GM23338 (cell line): ENCODE measurements around the gene SART1. TPM values are rescaled to one million over a fixed set of nuclear protein-coding genes. Genes with fewer than 3 reads are reported as not detected.

Source experiments
- ATAC-seq: fragments of 200-7000 bp; cut with Tn5 transposase; 3 replicates; pipeline ENCODE4 v1.9.1; 2020
- DNase-seq: peaks from one replicate; pipeline ENCODE4 v3.0.0-alpha.2; 2015; ENCODE audit warnings: low spot score
- H2AFZ ChIP-seq: fragments of 200-600 bp; sonication (generic); 2 replicates; pipeline ENCODE4 v1.8.0; 2016; ENCODE audit warnings: antibody characterized with exemption, mild to moderate bottlenecking, moderate library complexity
- H3F3A ChIP-seq: fragments of 200-600 bp; sonication (generic); replicated peaks from 2 replicates; pipeline ENCODE4 v1.8.0; 2017; ENCODE audit warnings: antibody characterized with exemption, mixed run types, low read depth
- H3K27ac ChIP-seq: fragments of 200-600 bp; sonication (generic); 2 replicates; pipeline ENCODE4 v1.6.1; 2016; ENCODE audit warnings: low read depth
- H3K27me3 ChIP-seq: fragments of 200-600 bp; sonication (generic); 2 replicates; pipeline ENCODE4 v1.8.0; 2016; ENCODE audit warnings: mild to moderate bottlenecking, mixed run types, moderate library complexity; ENCODE audit not compliant: insufficient read depth
- H3K36me3 ChIP-seq: fragments of 200-600 bp; sonication (generic); 2 replicates; pipeline ENCODE4 v1.8.0; 2016; ENCODE audit warnings: mild to moderate bottlenecking; ENCODE audit not compliant: insufficient read depth
- H3K4me1 ChIP-seq: fragments of 200-600 bp; sonication (generic); 2 replicates; pipeline ENCODE4 v1.8.0; 2016; ENCODE audit warnings: mild to moderate bottlenecking, moderate library complexity; ENCODE audit not compliant: insufficient read depth
- H3K4me2 ChIP-seq: fragments of 200-600 bp; sonication (generic); 2 replicates; pipeline ENCODE4 v1.7.1; 2017; ENCODE audit warnings: mixed run types
- H3K4me3 ChIP-seq: fragments of 200-600 bp; sonication (generic); 2 replicates; pipeline ENCODE4 v1.6.1; 2016; ENCODE audit warnings: mixed run types
- H3K79me2 ChIP-seq: fragments of 200-600 bp; sonication (generic); replicated peaks from 2 replicates; pipeline ENCODE4 v1.8.0; 2017; ENCODE audit warnings: mild to moderate bottlenecking; ENCODE audit not compliant: insufficient read depth
- H3K9me2 ChIP-seq: fragments of 200-600 bp; sonication (generic); 2 replicates; pipeline ENCODE4 v1.8.0; 2017; ENCODE audit not compliant: insufficient read depth
- H4K20me1 ChIP-seq: fragments of 200-600 bp; sonication (generic); replicated peaks from 2 replicates; pipeline ENCODE4 v1.8.0; 2017; ENCODE audit warnings: mild to moderate bottlenecking; ENCODE audit not compliant: insufficient read depth
- H3K27ac Mint-ChIP-seq: 2 replicates; pipeline ENCODE4 v1.8.0; 2020; ENCODE audit warnings: inconsistent platforms, mild to moderate bottlenecking, moderate library complexity, mixed read lengths
- H3K27me3 Mint-ChIP-seq: 3 replicates; pipeline ENCODE4 v1.8.0; 2022; ENCODE audit warnings: low read depth, mild to moderate bottlenecking, moderate library complexity, mixed read lengths, inconsistent platforms; ENCODE audit not compliant: insufficient read depth, poor library complexity
- H3K36me3 Mint-ChIP-seq: 3 replicates; pipeline ENCODE4 v1.8.0; 2021; ENCODE audit warnings: low read depth, mild to moderate bottlenecking, inconsistent platforms, moderate library complexity, mixed read lengths
- H3K4me1 Mint-ChIP-seq: 3 replicates; pipeline ENCODE4 v1.8.0; 2020; ENCODE audit warnings: mild to moderate bottlenecking, inconsistent platforms, mixed read lengths
- H3K4me3 Mint-ChIP-seq: 3 replicates; pipeline ENCODE4 v1.8.0; 2021; ENCODE audit warnings: moderate library complexity, mild to moderate bottlenecking, inconsistent platforms, mixed read lengths
- H3K9me3 Mint-ChIP-seq: 3 replicates; pipeline ENCODE4 v1.8.0; 2020; ENCODE audit warnings: moderate library complexity, mild to moderate bottlenecking, inconsistent platforms, mixed read lengths
- CREB1 ChIP-seq: fragments of 250-450 bp; sonication (Bioruptor Pico); IDR thresholded peaks from 2 replicates; pipeline ENCODE4 v1.5.0; 2020; ENCODE audit warnings: low read depth, mild to moderate bottlenecking, moderate library complexity
- EZH2 ChIP-seq: fragments of 200-600 bp; sonication (generic); IDR thresholded peaks from one replicate; pipeline ENCODE4 v1.8.0; 2017; ENCODE audit warnings: antibody characterized with exemption, mild to moderate bottlenecking, low read depth; ENCODE audit not compliant: unreplicated experiment
- EZH2phosphoT487 ChIP-seq: fragments of 200-600 bp; sonication (generic); IDR thresholded peaks from one replicate; pipeline ENCODE4 v1.8.1; 2018; ENCODE audit warnings: antibody characterized with exemption; ENCODE audit not compliant: unreplicated experiment
- JUNB ChIP-seq: IDR thresholded peaks from one replicate; pipeline ENCODE4 v1.6.1; 2016; ENCODE audit warnings: antibody characterized with exemption; ENCODE audit not compliant: unreplicated experiment
- NANOG ChIP-seq: IDR thresholded peaks from 2 replicates; pipeline ENCODE4 v1.6.1; 2016; ENCODE audit warnings: antibody characterized with exemption, borderline replicate concordance
- POLR2AphosphoS5 ChIP-seq: IDR thresholded peaks from 2 replicates; pipeline ENCODE4 v1.6.1; 2016; ENCODE audit warnings: antibody characterized with exemption, low read depth
- ZNF114 ChIP-seq: fragments of 250-450 bp; sonication (Bioruptor Pico); IDR thresholded peaks from 2 replicates; pipeline ENCODE4 v1.5.0; 2020; ENCODE audit warnings: mild to moderate bottlenecking, moderate library complexity
- ZNF331 ChIP-seq: fragments of 250-450 bp; sonication (Bioruptor Pico); IDR thresholded peaks from 2 replicates; pipeline ENCODE4 v1.5.0; 2020; ENCODE audit warnings: low read depth, mild to moderate bottlenecking, moderate library complexity
- ZNF462 ChIP-seq: fragments of 250-450 bp; sonication (Bioruptor Pico); IDR thresholded peaks from 2 replicates; pipeline ENCODE4 v1.5.0; 2020; ENCODE audit warnings: mild to moderate bottlenecking, moderate library complexity
- polyA plus RNA-seq: library from polyadenylated mRNA; unstranded; fragments of >200 nt; fragmentation: Nextera tagmentation; extraction: Ambion mirVana; gene quantifications from 2 replicates; pipeline ENCODE4 v1.2.1, GENCODE V29; 2016
- total RNA-seq: library from RNA; depleted of rRNA; stranded (reverse); fragments of >200 nt; shearing (Covaris generic); gene quantifications from 2 replicates; pipeline ENCODE4 v1.2.3, GENCODE V29; 2014
- TF ChIP-seq, protein P1 (sequence below), 2 experiments: fragments of 200-600 bp in 1 of 2; sonication (generic) in 1 of 2; conservative IDR thresholded peaks; 2 replicates each; pipeline versions ENCODE4 v1.5.1 to v1.6.1; 2016 to 2017; ENCODE audit warnings: antibody characterized with exemption in 2 of 2, low read depth in 2 of 2, mild to moderate bottlenecking in 2 of 2, moderate library complexity in 1 of 2
- TF ChIP-seq, protein P2 (sequence below): IDR thresholded peaks from 2 replicates; pipeline ENCODE4 v1.6.1; 2016; ENCODE audit warnings: antibody characterized with exemption

SART1 gene
- total and polyA plus RNA-seq, 2 experiments from 2014 or later, result 43.9 to 91.0 TPM

DNA sequence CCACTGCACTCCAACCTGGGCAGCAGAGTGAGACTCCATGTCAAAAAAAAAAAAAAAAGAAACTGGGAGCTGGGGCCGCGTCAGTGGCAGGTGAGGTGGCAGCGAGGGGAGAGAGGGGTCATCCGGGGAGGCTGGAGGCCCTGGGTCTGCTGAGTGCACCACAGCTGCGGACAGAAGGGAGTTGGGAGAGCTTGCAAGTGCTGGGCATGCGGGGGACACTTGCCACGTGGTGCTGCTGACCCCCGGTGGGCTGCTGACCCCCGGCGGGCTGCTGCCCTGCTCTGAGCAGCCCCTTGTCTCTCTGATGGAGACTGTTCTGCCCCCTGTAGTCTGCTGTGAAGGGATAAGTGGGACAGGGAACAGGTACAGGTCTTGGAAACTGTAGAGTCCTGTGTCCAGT lies 39.7 kb upstream of the SART1 start:
- Histone ChIP-seq H2AFZ (no peak overlapping the region), H3K36me3 (no peaks in the 10 kb centered on the region; the same call in 1 of the 2 replicates), H3K9me2 (no peaks in the 10 kb centered on the region), H4K20me1 (no peaks in the 10 kb centered on the region), H3F3A (0 out of 2 replicates have a peak, but pooled peaks cover 4% of the 10 kb centered on the region), H3K27me3 (no peaks in the 10 kb centered on the region), H3K4me3 (no peak overlapping the region), H3K79me2 (peaks cover 7% of the 10 kb centered on the region), H3K27ac (no peak overlapping the region), H3K4me2 (no peak overlapping the region), H3K4me1 (peaks cover 5% of the 10 kb centered on the region; the same call in 1 of the 2 replicates)
- peak overlapping the region; percentile 7; the same call in 1 of the 3 replicates for H3K4me3 Mint-ChIP-seq
- H3K9me3 Mint-ChIP-seq, result no peaks in the 10 kb centered on the region
- peaks cover 18% of the 10 kb centered on the region for H3K36me3 Mint-ChIP-seq
- H3K27me3 Mint-ChIP-seq, result peaks cover 12% of the 10 kb centered on the region
- TF ChIP-seq, protein P1, sequence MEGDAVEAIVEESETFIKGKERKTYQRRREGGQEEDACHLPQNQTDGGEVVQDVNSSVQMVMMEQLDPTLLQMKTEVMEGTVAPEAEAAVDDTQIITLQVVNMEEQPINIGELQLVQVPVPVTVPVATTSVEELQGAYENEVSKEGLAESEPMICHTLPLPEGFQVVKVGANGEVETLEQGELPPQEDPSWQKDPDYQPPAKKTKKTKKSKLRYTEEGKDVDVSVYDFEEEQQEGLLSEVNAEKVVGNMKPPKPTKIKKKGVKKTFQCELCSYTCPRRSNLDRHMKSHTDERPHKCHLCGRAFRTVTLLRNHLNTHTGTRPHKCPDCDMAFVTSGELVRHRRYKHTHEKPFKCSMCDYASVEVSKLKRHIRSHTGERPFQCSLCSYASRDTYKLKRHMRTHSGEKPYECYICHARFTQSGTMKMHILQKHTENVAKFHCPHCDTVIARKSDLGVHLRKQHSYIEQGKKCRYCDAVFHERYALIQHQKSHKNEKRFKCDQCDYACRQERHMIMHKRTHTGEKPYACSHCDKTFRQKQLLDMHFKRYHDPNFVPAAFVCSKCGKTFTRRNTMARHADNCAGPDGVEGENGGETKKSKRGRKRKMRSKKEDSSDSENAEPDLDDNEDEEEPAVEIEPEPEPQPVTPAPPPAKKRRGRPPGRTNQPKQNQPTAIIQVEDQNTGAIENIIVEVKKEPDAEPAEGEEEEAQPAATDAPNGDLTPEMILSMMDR (conservative IDR thresholded peaks at IDR 0.05; ENCODE audit: low read depth in 2 of 2), result no peak
- no peak for TF ChIP-seq POLR2AphosphoS5
- H3K4me1 Mint-ChIP-seq, result no peaks in the 10 kb centered on the region; the same call in 2 of the 3 replicates
- ATAC-seq, result no peak
- DNase-seq, result no peak
- H3K27ac Mint-ChIP-seq, result no peak overlapping the region

- H3K36me3 ChIP-seq, result no peaks in the 10 kb centered on the region; the same call in 1 of the 2 replicates
- H3K4me1 Mint-ChIP-seq, result peaks cover 4% of the 10 kb centered on the region; the same call in 2 of the 3 replicates
- H3K27me3 Mint-ChIP-seq, result peaks cover 7% of the 10 kb centered on the region
- H3K79me2 ChIP-seq, result peaks cover 7% of the 10 kb centered on the region
- peaks cover 8% of the 10 kb centered on the region; the same call in 1 of the 2 replicates for H3K4me1 ChIP-seq
- H3K27me3 ChIP-seq, result no peaks in the 10 kb centered on the region
- DNase-seq, result no peak
- no peak for ATAC-seq
- H3K27ac ChIP-seq, result no peak overlapping the region
- peaks cover 18% of the 10 kb centered on the region for H3K36me3 Mint-ChIP-seq
- no peak overlapping the region for H3K4me3 Mint-ChIP-seq
- 0 out of 2 replicates have a peak, but pooled peaks cover 4% of the 10 kb centered on the region for H3F3A ChIP-seq
- no peak overlapping the region for H3K4me3 ChIP-seq
- no peak overlapping the region for H2AFZ ChIP-seq
- no peak overlapping the region for H3K4me2 ChIP-seq
- H4K20me1 ChIP-seq, result no peaks in the 10 kb centered on the region
- H3K9me2 ChIP-seq, result no peaks in the 10 kb centered on the region
- H3K27ac Mint-ChIP-seq, result no peak overlapping the region
- H3K9me3 Mint-ChIP-seq, result no peaks in the 10 kb centered on the region
- TF ChIP-seq, protein P2, sequence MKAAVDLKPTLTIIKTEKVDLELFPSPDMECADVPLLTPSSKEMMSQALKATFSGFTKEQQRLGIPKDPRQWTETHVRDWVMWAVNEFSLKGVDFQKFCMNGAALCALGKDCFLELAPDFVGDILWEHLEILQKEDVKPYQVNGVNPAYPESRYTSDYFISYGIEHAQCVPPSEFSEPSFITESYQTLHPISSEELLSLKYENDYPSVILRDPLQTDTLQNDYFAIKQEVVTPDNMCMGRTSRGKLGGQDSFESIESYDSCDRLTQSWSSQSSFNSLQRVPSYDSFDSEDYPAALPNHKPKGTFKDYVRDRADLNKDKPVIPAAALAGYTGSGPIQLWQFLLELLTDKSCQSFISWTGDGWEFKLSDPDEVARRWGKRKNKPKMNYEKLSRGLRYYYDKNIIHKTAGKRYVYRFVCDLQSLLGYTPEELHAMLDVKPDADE, result no peak
- TF ChIP-seq ZNF462 (CRISPR knock-in tag) (no peak), NANOG (no peak), ZNF114 (CRISPR knock-in tag) (no peak), JUNB (no peak), CREB1 (CRISPR knock-in tag) (no peak), EZH2phosphoT487 (no peak), EZH2 (no peak), ZNF331 (CRISPR knock-in tag) (no peak)
- TF ChIP-seq, protein P1 (conservative IDR thresholded peaks at IDR 0.05; ENCODE audit: low read depth in 2 of 2), result no peak
These were observed 39.0 kb upstream of the SART1 start for GRCh38 chr11:65922565-65922964.
